ENCODE measurements around the gene AFMID. TPM values are rescaled to one million over a fixed set of nuclear protein-coding genes. Genes with fewer than 3 reads are reported as not detected.

The AFMID gene
- total RNA-seq, 1 experiment from 2014 or later: 30.4 TPM

- Histone ChIP-seq H3F3A (ENCODE audit: insufficient read depth, low read depth) (no peaks in the 10 kb centered on the region), H3K79me2 (ENCODE audit: low read depth) (no peaks in the 10 kb centered on the region), H3K36me3 (ENCODE audit: low read depth) (no peaks in the 10 kb centered on the region), H3K9me3 (ENCODE audit: insufficient read depth, low read depth) (no peaks in the 10 kb centered on the region), H3K4me3 (no peak within 1 kb of the TSS), H3K27ac (no peak within 1 kb of the TSS), H4K20me1 (ENCODE audit: insufficient read depth) (no peaks in the 10 kb centered on the region), H3K9me2 (ENCODE audit: insufficient read depth) (no peaks in the 10 kb centered on the region), H2AFZ (no peak within 1 kb of the TSS), H3K4me1 (replicated peaks; ENCODE audit: insufficient read depth) (no peaks in the 10 kb centered on the region), H3K27me3 (ENCODE audit: insufficient read depth, low read depth) (no peaks in the 10 kb centered on the region), H3K4me2 (no peak within 1 kb of the TSS)
- no TSS peak for BruUV-seq (replicated peaks)
- intact Hi-C loops (cut with micrococcal nuclease; ENCODE audit: unreplicated experiment): no loop called here
- ChIA-PET CTCF (interaction anchor here (1.1 kb wide), 1 partner anchor 57 kb away, joined by 4 read pairs; no protein-coding TSS in a partner anchor), POLR2A (ENCODE audit: unreplicated experiment) (no interaction called here)
- DNase-seq: no peak
- TF ChIP-seq CTCF (conservative IDR thresholded peaks at IDR 0.05) (no peak), EZH2 (IDR thresholded peaks at IDR 0.05; ENCODE audit: low read depth) (no peak)
Observed at GRCh38 chr17:78230996-78231935, 44.1 kb downstream of the AFMID start, which contains the start of gene TMEM235. Gene TMEM235 (plus strand): TSS chr17:78231631. CDS start chr17:78232024, 393 bp downstream.

GRCh38 chr17:78231991-78232858 is 45.1 kb downstream of the AFMID start:
- no peak for TF ChIP-seq EZH2 (IDR thresholded peaks at IDR 0.05; ENCODE audit: low read depth)
- no peak for TF ChIP-seq CTCF (conservative IDR thresholded peaks at IDR 0.05)
- Histone ChIP-seq H3K4me3 (no peak overlapping the region), H3K27me3 (ENCODE audit: insufficient read depth, low read depth) (no peaks in the 10 kb centered on the region), H3K79me2 (ENCODE audit: low read depth) (no peaks in the 10 kb centered on the region), H3K36me3 (ENCODE audit: low read depth) (no peaks in the 10 kb centered on the region), H3K9me2 (ENCODE audit: insufficient read depth) (no peaks in the 10 kb centered on the region), H2AFZ (no peak overlapping the region), H3F3A (ENCODE audit: insufficient read depth, low read depth) (no peaks in the 10 kb centered on the region), H3K9me3 (ENCODE audit: insufficient read depth, low read depth) (no peaks in the 10 kb centered on the region), H3K27ac (no peak overlapping the region), H4K20me1 (ENCODE audit: insufficient read depth) (no peaks in the 10 kb centered on the region), H3K4me2 (no peak overlapping the region), H3K4me1 (replicated peaks; ENCODE audit: insufficient read depth) (no peaks in the 10 kb centered on the region)
- intact Hi-C loops (cut with micrococcal nuclease; ENCODE audit: unreplicated experiment): no loop called here
- BruUV-seq (replicated peaks): no TSS peak
- CTCF ChIA-PET: interaction anchor here (1.1 kb wide), 1 partner anchor 58 kb away, joined by 4 read pairs; no protein-coding TSS in a partner anchor
- DNase-seq: no peak
- POLR2A ChIA-PET (ENCODE audit: unreplicated experiment): no interaction called here

- TF ChIP-seq EZH2 (IDR thresholded peaks at IDR 0.05; ENCODE audit: low read depth): no peak
- TF ChIP-seq CTCF (conservative IDR thresholded peaks at IDR 0.05): no peak
- intact Hi-C loops (cut with micrococcal nuclease; ENCODE audit: unreplicated experiment): no loop called here
- Histone ChIP-seq H3K4me2 (no peak overlapping the region), H3K9me2 (ENCODE audit: insufficient read depth) (no peaks in the 10 kb centered on the region), H3K36me3 (ENCODE audit: low read depth) (no peaks in the 10 kb centered on the region), H3K27me3 (ENCODE audit: insufficient read depth, low read depth) (no peaks in the 10 kb centered on the region), H4K20me1 (ENCODE audit: insufficient read depth) (no peaks in the 10 kb centered on the region), H3K79me2 (ENCODE audit: low read depth) (no peaks in the 10 kb centered on the region), H2AFZ (no peak overlapping the region), H3K9me3 (ENCODE audit: insufficient read depth, low read depth) (no peaks in the 10 kb centered on the region), H3K4me1 (replicated peaks; ENCODE audit: insufficient read depth) (no peaks in the 10 kb centered on the region), H3K27ac (no peak overlapping the region), H3F3A (ENCODE audit: insufficient read depth, low read depth) (no peaks in the 10 kb centered on the region), H3K4me3 (no peak overlapping the region)
- ChIA-PET CTCF (no interaction called here), POLR2A (ENCODE audit: unreplicated experiment) (no interaction called here)
- BruUV-seq (replicated peaks): no TSS peak
- no peak for DNase-seq
Observed at GRCh38 chr17:78232859-78233173, 45.7 kb downstream of the AFMID start.
